NCI-H1694 (cell line): Measurements from ENCODE around the gene ZNRF1.

Experiments
- DNase-seq: peaks from one replicate; lab custom pipeline; 2025; lab: John Stamatoyannopoulos, UW

Gene ZNRF1

DNA sequence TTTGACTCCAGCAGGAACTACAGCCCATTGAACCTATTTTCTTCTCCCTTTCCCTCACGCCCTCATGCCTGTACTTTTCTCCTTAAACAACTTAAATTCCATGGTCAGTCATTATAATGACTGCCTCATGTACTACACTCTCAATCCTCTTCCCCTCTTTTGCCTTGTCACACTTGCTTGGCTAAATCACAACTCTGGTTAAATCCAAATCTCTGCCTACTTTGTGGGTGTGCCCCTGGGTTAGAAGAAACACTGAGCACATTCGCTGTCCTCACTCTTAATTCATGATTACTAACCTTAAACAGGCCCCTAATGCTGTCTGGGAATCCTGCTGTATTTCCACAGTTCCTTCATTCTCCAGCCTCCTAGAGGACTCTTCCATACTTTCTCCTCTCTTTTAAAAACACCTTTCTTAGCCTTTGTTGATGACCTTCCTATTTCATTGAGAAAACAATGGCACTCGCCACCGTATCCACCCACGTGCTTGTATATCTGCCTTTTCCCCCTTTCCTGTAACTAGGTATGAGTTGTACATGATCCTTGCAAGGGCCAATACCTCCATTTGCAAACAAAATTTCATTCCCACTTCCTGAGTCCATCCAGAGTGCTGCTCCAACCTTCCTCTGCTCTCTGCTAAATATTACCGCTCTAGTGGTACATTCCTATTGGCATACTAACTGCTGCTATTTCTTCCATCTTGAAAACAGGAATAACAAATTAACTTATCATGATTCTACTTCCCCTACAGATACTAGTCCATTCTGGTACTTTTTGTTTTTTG, 28.9 kb downstream of the ZNRF1 start:
- no peak for DNase-seq

DNA sequence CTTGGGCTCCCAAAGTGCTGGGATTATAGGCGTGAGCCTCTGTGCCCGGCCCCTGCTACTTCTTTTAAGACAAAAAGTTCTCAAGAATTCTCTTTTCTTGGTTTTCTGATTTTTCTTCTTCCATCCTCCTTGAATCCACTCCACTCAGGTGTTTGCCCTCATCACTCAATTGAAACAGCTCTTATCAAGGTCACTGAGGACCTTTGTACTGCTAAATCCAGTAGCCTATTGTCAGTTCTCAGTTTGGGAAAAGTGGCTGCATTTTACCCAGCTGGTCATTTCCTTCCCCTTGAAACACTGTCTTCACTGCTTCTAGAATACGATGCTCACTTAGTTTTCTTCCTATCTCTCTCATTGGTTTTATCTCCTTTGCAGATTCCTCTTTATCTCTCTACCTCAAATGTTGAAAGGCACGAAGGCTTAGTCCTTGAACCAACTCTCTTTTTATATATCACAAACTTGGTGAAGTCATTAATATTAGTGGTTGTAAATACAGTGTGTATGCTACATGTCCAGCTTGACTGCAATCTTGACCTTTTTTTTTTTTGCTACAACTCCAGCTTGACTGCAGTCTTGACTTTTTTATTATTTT, 29.8 kb downstream of the ZNRF1 start:
- DNase-seq: no peak

DNA sequence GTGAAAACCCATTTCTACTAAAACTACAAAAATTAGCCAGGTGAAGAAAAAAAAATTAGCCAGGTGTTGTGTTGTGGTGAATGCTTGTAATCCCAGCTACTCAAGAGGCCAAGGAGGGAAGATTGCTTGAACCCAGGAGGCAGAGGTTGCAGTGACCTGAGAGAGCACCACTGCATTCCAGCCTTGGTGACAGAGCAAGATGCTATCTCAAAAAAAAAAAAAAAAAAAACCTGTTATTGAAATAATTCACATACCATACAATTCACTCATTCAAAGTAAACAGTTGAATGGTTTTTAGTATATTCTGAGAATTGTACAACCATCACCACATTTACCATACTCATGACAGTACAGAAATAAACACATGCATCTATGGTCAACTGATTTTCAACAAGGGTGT, 31.0 kb downstream of the ZNRF1 start:
- DNase-seq: no peak

DNA sequence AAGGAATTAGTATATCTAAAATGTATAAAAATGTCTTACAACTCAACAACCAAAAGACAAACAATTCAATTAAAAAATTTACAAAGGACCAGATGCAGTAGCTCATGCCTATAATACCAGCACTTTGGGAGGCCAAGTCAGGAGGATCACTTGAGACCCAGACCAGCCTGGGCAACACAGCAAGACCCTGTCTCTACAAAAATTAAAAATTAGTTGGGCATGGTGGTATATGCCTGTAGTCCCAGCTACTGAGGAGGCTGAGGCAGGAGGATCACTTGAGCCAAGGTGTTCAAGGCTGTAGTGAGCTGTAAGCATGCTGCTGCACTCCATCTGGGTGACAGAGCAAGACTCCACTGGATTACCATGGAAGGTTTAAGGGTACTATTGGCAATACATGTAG, 33.8 kb downstream of the ZNRF1 start:
- DNase-seq: no peak

DNA sequence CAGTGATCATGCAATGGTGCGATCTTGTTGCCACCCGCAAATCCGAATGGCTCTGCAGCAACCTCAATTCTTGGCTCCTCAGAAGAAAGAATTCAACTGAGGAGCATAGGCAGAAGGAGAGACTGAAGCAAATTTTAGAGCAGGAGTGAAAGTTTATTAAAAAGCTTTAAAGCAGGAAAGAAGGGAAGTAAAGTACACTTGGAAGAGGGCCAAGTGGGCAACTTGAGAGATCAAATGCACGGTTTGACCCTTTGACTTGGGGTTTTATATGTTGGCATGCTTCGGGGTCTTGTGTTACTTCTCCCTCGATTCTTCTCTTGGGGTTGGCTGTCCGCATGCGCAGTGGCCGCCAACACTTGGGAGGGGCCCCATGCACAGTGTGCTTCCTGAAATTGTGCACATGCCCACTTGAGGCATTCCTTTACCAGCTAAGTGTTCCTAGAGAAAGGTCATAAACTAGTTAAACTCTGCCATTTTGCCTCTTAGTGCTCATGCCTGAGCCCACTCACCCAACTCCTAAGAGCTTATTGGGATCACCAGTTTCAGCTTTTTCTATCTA, 36.7 kb downstream of the ZNRF1 start:
- no peak for DNase-seq

DNA sequence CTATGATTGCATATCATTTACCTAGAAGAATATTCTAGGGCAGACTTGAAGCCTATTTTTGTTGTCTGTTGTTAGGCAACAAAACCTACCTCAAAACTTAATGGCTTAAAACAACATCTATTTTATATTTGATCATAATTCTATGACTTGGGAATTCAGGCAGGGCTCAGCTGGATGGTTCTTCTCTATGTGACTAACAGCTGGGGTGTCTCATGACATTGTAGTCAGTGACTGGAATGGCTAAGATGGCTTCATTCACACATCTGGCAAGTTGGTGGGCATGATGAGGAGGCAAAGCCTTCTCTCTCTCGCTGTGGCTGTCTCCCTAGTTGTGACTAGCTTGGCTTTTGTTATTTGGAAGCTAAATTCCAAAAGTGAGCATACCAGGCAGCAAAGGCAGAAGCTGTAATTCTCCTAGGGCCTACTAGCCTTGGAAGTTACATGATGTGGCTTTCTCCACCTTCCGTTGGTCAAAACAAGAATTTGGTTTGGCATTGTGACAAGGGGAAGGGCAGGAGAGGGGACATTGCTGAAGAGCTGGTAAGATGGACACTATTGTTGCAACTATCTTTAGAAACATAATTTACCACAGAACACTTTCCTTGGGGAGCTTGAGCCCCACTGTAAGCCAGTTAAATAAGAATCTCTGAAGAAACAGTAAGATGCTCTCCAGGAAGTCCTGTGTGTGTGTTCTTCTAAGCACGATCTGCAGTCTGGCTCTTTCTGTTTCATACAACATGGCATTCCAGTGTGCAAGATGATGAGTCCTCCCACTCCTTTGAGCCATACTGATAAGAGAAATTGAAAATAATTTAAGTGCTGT, 39.4 kb downstream of the ZNRF1 start:
- no peak for DNase-seq

DNA sequence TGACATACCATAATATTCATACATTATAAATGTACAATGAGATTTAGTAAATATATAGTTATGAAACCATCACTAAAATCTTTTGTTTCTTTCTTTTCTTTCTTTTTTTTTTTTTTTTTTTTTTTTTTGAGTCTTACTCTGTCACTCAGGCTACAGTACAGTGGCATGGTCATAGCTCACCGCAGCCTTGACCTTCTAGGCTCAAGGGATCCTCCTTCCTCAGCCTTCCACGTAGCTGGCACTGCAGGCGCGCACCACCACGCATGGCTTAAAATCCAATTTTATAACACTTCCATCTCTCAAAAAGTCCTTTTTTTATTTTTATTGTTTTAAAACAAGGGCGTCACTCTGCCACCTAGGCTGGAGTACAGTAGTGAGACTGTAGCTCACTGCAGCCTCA, 41.1 kb downstream of the ZNRF1 start:
- no peak for DNase-seq

DNA sequence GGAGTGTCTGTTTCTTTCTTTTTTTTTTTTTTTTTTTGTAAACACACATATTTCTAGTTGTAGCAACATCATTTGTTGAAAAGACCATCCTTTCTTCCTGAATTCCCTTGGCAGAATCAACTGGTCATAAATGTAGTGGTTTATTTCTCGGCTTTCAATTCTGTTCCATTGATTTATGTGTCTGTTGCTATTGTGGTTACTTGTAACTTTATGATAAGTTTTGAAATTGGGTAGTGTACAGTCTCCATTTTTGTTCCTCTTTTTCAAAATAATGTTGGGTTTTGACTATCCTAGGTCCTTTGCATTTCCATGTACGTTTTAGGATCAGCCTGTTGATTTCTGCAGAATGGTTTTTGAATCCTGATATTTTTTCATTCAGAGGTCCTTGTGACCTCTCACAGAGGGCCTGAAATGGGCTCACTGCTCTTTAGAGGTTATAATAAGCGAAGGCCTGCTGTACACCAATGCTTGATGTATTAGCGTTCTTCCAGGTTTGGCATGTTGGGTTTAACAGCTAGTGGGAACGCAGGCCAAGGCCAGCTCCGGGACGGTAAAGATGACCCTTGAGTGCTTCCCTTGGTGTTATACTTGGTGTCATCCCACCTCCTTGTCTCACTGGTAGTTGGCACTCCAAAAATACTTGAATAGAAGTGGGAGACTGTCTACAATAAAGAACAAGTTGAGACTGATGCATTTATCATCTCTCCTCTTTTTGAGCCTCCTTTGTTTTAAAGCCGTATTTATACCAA, 43.8 kb downstream of the ZNRF1 start:
- DNase-seq: no peak

DNA sequence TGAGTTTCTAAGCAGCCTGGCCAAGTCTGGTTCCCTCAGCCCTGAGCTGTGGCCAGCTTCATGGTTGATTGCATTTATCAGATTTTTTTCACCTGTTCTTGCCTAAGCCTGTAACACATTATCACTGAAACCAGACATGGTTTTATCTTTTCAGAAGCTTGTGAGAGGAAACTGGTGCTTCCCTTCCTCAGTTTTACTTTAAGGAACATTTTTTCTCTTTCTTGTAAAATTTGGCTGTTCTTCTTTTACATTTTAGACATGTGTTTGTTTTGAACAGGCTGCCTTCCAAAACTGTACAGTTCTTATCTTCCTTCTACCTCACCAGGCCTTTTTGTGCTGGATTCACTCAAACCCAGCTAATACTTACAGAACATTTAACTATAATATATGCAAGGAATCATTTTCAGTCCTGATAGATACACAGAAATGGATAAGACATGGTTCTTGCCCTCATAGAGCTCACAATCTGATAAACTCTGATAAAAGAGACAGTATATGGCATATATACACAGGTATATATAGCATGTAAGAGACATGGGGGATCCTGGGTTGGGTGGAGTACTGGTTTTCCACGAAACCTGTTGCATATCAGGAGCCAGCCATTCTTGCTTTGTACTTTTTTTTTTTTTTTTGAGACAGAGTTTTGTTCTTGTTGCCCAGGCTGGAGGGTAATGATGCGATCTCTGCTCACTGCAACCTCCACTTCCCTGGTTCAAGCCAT, 44.5 kb downstream of the ZNRF1 start:
- DNase-seq: no peak

DNA sequence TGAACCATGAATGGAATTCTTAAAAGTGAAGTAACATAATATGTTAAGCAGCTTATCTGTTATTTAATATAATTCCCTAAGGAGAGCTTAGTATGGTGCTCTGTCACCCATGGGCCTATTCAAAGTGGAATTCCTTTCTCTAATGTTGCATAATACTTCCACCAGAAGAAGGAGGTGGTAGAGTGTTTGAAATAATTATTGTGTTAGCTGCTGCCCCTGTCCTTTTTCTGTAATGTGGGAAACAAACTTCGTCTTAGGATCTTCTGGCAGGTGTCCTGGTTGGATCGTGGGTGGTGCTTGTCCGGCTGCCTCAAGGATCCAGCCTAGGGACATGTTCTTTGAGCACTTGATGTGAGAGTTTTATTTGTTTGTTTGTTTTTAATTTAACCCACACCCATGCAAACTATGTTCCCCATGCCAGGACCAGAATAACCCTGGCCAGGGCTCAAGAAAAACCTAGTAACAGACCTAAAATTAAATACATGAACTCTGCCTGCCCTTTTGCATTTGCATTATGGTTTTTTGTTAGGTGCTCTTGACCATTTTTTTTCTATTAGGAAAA, 46.1 kb downstream of the ZNRF1 start:
- no peak for DNase-seq

DNA sequence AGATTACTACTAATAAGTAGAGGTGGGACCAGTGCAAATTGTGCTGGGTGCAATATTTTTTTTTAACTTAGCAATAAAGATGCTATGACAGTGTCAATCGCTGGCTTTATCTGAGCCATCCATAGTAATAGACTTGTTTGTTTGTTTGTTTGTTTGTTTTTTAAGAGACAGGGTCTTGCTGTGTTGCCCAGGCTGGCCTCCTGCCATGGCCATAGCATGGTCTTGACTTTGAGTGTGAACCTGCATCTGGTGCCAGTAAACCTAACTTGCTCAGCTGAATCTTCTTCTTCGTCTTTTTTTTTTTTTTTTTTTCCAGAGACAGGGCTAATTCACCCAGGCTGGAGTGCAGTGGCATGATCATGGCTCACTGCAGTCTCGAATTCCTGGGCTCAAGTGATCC, 46.6 kb downstream of the ZNRF1 start:
- no peak for DNase-seq

DNA sequence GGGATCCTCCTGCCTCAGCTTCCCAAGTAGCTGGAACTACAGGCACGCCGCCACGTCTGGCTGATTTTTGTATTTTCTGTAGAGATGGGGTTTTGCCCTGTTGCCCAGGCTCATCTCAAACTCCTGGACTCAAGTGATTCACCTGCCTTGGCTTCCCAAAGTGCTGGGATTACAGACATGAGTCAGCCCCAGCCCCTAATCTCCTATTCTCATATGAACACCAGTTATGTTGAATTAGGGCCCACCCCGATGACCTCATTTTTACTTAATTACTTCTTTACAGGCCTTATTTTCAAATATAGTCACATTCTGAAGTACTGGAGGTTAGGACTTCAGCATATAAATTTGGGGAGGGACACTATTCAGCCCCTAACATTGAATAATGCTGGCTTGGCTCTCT, 49.2 kb downstream of the ZNRF1 start:
- DNase-seq: no peak

DNA sequence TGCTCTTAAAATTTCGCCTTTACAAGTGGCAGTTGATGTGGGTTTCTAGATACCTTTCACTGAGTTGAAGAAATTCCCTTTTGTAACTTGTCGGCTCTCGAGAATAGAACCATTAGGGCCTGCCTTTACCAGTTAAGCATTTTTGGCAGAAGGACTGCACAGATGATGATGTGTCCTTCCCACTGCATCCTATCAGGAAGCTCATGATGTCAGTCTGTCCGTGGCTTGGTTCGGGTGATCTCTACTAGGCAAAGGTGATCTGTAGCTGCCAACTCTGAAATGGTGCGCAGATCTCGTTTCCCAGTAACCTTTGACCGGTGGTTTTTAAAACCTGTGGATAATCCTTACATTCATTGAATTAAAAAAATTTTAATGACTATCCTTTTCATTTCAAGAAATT, 49.7 kb downstream of the ZNRF1 start:
- no peak for DNase-seq

DNA sequence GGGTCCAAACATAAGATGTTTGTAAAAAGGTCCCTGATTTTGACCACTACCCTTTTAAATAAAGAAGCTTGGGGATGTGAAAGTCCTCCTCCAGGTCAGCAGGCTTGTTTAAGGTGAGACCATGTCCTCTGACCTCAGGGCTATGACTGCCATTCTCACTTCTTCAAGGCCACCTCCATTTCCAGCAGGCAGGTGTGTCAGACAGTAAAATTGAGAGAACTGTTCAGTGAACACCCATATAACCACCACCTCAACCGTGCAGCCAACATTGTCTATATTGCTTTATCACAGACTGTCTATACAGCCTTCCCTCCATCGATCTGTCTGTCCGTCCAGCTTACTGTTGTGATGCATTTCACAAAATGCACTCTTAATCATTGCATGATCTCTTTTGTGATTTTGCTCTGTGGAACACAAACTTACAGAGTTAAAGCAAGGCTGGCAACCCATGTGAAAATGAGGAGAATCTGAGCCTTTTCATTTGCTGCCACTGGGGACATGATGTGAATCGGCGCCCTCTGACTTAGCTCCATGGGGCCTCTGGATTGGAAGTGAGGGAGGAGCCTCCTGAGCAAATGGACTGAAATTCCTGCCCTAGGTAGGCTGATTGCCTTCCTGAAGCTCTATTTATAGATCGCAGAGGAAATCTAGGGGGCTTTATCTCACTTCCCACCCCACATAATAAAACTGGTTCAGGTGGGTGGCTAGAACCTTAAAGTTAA, 53.8 kb downstream of the ZNRF1 start:
- DNase-seq: no peak

DNA sequence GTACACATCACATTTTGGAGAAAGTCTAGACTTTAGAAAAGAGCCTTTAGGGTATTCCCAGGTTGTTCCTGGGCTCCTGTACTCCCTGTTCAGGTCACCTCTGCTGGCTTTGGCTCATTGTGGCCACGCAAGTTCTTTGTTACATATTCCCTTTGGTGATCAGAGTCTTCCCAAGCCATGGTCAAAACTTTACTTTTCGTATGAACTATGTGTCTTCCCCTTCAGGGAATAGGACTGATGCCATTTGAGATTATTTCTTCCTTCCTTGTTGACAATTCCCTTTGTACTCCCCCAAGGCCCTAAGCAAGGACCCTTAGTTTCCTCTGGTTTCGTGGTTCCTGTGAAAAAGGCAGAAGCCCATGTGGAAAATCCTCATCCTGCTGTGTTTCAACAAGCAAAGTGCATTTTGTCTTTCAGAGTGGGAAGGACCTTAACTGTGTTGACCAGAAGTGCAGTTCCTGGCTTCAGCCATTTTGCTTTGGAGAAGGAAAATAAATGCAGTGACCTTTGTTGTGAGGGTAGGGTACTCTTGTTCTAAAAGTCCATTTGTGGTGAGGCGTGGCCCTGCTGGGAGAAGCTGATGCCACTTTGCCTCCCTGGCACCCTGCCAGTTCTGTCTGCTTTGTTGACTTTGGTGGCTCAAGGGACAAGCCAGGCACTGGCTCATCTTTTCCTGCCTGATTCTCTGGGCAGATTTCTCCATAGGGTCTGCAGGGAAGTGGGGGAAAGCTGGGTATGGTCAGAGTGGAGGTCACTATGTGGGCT, 55.1 kb downstream of the ZNRF1 start:
- DNase-seq: peak; percentile 0

DNA sequence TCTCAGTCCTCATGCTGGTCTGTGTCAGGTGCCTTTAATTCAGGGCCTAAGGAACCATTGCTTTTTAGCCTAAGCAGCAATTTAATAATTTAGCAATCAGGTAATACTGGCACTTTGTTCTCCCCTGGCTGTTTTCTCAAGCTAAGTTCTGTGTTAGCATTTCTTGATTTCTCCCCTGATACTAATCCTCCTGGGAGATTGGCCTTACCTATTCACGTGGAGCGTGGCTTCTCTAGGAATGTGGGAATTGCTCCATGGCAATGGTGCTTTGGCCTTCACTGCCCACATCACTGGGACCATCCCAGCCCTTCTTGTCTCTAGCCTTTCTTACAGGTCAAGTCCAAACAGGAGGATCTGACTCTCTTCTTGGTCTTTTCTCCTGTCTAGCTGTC, 55.7 kb downstream of the ZNRF1 start:
- no peak for DNase-seq

DNA sequence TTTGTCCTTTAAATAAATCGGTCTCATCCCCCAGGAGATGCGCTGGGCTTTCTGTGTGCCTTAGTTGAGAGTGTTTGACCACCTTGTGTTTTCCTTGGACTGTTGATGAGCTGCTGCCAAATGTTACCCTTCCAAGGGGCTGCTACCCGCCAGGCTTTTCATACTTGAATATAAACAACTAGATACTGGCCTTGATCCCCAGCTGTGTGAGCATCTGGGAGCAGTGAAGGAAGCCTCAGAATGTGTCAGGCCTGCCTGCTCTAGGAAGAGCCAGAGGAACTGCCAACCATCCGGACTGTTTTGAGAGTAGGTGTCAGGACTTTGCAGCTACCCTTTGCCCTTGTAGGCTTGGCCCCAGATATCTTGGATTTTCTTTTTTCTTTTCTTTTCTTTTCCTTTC, 60.0 kb downstream of the ZNRF1 start:
- no peak for DNase-seq

DNA sequence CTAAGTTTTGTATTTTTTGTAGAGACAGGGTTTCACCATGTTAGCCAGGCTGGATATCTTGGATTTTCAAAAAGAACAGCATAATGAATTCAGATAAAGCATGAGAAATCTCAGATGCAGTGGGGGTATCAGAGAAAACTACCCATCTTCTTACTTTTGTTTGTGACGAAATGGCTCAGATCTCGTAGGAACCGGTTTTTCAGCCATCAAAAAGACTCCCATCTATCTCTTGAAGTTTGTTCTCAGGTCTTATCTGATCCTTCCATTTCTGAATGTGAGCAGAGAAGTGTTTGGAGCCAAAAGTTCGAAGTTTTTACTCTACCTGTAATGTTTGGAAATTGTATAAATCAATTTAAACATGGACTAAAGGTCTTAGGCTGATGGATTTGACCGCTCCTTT, 60.6 kb downstream of the ZNRF1 start:
- DNase-seq: no peak

DNA sequence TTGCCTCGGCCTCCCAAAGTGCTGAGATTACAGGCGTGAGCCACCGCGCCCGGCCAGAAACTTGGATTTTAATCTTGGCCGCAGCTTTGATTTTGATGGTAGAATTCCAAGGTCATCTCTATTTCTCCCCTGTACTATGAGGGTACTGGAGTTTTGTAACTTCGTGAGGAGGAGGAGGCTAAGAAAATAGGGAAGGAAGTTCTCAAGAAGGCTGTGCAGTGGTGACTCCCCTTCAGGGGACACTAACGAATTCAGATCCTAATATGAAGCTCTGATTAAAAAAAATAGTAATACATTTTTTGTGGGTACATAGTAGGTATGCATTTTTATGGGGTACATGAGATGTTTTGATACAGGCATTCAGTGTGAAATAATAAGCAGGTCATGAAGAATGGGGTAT, 61.9 kb downstream of the ZNRF1 start:
- no peak for DNase-seq

DNA sequence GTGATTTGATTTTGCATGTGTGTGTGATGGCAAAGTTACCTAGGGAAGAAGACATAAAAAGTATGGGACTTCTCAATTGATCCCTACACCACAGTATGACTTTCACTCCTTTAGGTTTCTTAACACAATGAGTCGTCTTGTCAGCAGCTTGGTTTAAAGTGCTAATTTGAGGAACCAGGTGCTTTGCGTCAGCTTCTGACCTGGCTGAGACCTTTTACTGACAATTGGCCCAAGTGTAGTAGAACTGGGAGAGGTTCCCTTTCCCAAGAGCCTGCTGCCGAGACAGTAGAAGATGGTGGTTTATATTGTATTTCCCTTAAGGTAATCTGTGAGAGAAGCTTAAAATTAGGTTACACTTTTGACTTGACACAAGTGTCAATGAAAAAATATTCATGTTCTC, 62.8 kb downstream of the ZNRF1 start:
- no peak for DNase-seq
